Measurements from ENCODE around the gene CLTC. TPM values are rescaled to one million over a fixed set of nuclear protein-coding genes. Genes with fewer than 3 reads are reported as not detected.

CLTC gene
- total RNA-seq, 2 donors from 2014 or later, result 342 to 393 TPM

GRCh38 chr17:59633658-59634359 lies 14.1 kb downstream of the CLTC start:
- H3K27ac Mint-ChIP-seq, result peak overlapping the region; percentile 26
- Histone ChIP-seq H3K9ac (ENCODE audit: extremely low read depth, low read length, poor library complexity, severe bottlenecking) (no peak overlapping the region), H3K4me1 (ENCODE audit: control insufficient read depth, insufficient read depth, low read length) (no peaks in the 10 kb centered on the region), H3K27me3 (ENCODE audit: control insufficient read depth, insufficient read depth, low read length, poor library complexity, severe bottlenecking) (no peaks in the 10 kb centered on the region), H3K9me3 (ENCODE audit: control insufficient read depth, low read length) (peaks cover 24% of the 10 kb centered on the region), H3K27ac (ENCODE audit: low read depth, low read length) (no peak overlapping the region), H3K4me3 (ENCODE audit: low read length) (no peak overlapping the region), H3K36me3 (ENCODE audit: control insufficient read depth, insufficient read depth, low read length) (peaks cover 48% of the 10 kb centered on the region)
- H3K36me3 Mint-ChIP-seq (ENCODE audit: low read depth), result peaks cover 35% of the 10 kb centered on the region
- peaks cover 29% of the 10 kb centered on the region for H3K4me1 Mint-ChIP-seq
- no peak for DNase-seq
- no peak overlapping the region for H3K4me3 Mint-ChIP-seq
- H3K27me3 Mint-ChIP-seq (ENCODE audit: insufficient read depth), result no peaks in the 10 kb centered on the region
- 90 to 100% methylated on average over 3 to 5 of the region's 5 CpGs for WGBS, 2 experiments (ENCODE audit: insufficient coverage in 1 of 2, insufficient read length in 1 of 2)
- H3K9me3 Mint-ChIP-seq, result no peaks in the 10 kb centered on the region
- no peak for TF ChIP-seq CTCF (conservative IDR thresholded peaks at IDR 0.05)

GRCh38 chr17:59634632-59635541 lies 15.2 kb downstream of the CLTC start:
- Histone ChIP-seq H3K4me3 (ENCODE audit: low read length) (no peak overlapping the region), H3K36me3 (ENCODE audit: control insufficient read depth, insufficient read depth, low read length) (peaks cover 45% of the 10 kb centered on the region), H3K4me1 (ENCODE audit: control insufficient read depth, insufficient read depth, low read length) (no peaks in the 10 kb centered on the region), H3K9ac (ENCODE audit: extremely low read depth, low read length, poor library complexity, severe bottlenecking) (no peak overlapping the region), H3K27me3 (ENCODE audit: control insufficient read depth, insufficient read depth, low read length, poor library complexity, severe bottlenecking) (no peaks in the 10 kb centered on the region), H3K27ac (ENCODE audit: low read depth, low read length) (no peak overlapping the region), H3K9me3 (ENCODE audit: control insufficient read depth, low read length) (peaks cover 18% of the 10 kb centered on the region)
- peaks cover 25% of the 10 kb centered on the region for H3K36me3 Mint-ChIP-seq (ENCODE audit: low read depth)
- WGBS, 2 experiments (ENCODE audit: insufficient coverage in 1 of 2, insufficient read length in 1 of 2), result 71 to 86% methylated on average over 3 of the region's 3 CpGs
- H3K27me3 Mint-ChIP-seq (ENCODE audit: insufficient read depth), result no peaks in the 10 kb centered on the region
- H3K27ac Mint-ChIP-seq, result no peak overlapping the region
- H3K4me3 Mint-ChIP-seq, result no peak overlapping the region
- TF ChIP-seq CTCF (conservative IDR thresholded peaks at IDR 0.05), result no peak
- no peak for DNase-seq
- no peaks in the 10 kb centered on the region for H3K9me3 Mint-ChIP-seq
- peaks cover 29% of the 10 kb centered on the region for H3K4me1 Mint-ChIP-seq

GRCh38 chr17:59637611-59638310 lies 18.1 kb downstream of the CLTC start:
- H3K27ac Mint-ChIP-seq, result no peak overlapping the region
- peaks cover 5% of the 10 kb centered on the region for H3K36me3 Mint-ChIP-seq (ENCODE audit: low read depth)
- peaks cover 34% of the 10 kb centered on the region for H3K4me1 Mint-ChIP-seq
- Histone ChIP-seq H3K27ac (ENCODE audit: low read depth, low read length) (no peak overlapping the region), H3K4me3 (ENCODE audit: low read length) (no peak overlapping the region), H3K9me3 (ENCODE audit: control insufficient read depth, low read length) (no peaks in the 10 kb centered on the region), H3K4me1 (ENCODE audit: control insufficient read depth, insufficient read depth, low read length) (no peaks in the 10 kb centered on the region), H3K36me3 (ENCODE audit: control insufficient read depth, insufficient read depth, low read length) (peaks cover 27% of the 10 kb centered on the region), H3K9ac (ENCODE audit: extremely low read depth, low read length, poor library complexity, severe bottlenecking) (no peak overlapping the region), H3K27me3 (ENCODE audit: control insufficient read depth, insufficient read depth, low read length, poor library complexity, severe bottlenecking) (no peaks in the 10 kb centered on the region)
- H3K9me3 Mint-ChIP-seq, result no peaks in the 10 kb centered on the region
- no peak overlapping the region for H3K4me3 Mint-ChIP-seq
- WGBS, 2 experiments (ENCODE audit: insufficient coverage in 1 of 2, insufficient read length in 1 of 2), result no CpG with 5 or more reads among the region's 1 CpG
- H3K27me3 Mint-ChIP-seq (ENCODE audit: insufficient read depth), result no peaks in the 10 kb centered on the region
- TF ChIP-seq CTCF (conservative IDR thresholded peaks at IDR 0.05), result no peak
- DNase-seq, result no peak
